ENCODE measurements around the gene PTPN12.

DNA sequence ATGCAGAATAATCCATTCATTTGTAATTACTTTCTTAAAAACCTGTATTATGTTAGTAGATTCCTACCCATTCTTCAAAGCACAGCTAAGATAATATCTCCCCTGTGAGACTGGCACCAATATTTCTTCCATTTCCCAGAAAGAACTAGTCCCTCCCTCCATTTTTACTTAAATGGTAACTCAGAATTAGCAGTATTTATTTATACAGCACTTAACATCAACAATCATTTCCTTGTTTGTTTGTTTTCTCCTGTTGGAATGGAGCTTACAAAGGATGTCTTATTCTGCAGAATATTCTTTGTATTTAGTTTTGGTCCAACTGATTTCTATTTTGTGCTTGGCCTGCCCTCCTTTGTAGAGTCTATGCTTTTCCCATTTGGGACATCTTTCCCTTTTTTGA is 32.1 kb upstream of the PTPN12 start:
- TF ChIP-seq, protein P1, sequence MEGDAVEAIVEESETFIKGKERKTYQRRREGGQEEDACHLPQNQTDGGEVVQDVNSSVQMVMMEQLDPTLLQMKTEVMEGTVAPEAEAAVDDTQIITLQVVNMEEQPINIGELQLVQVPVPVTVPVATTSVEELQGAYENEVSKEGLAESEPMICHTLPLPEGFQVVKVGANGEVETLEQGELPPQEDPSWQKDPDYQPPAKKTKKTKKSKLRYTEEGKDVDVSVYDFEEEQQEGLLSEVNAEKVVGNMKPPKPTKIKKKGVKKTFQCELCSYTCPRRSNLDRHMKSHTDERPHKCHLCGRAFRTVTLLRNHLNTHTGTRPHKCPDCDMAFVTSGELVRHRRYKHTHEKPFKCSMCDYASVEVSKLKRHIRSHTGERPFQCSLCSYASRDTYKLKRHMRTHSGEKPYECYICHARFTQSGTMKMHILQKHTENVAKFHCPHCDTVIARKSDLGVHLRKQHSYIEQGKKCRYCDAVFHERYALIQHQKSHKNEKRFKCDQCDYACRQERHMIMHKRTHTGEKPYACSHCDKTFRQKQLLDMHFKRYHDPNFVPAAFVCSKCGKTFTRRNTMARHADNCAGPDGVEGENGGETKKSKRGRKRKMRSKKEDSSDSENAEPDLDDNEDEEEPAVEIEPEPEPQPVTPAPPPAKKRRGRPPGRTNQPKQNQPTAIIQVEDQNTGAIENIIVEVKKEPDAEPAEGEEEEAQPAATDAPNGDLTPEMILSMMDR (IDR thresholded peaks at IDR 0.05) = no peak
- TF ChIP-seq POLR2AphosphoS5 (IDR thresholded peaks at IDR 0.05; ENCODE audit: low read depth, low read length) (no peak), SIN3A (IDR thresholded peaks at IDR 0.05; ENCODE audit: borderline replicate concordance, insufficient read depth, low read depth, low read length) (no peak)
- TF ChIP-seq, protein P2, sequence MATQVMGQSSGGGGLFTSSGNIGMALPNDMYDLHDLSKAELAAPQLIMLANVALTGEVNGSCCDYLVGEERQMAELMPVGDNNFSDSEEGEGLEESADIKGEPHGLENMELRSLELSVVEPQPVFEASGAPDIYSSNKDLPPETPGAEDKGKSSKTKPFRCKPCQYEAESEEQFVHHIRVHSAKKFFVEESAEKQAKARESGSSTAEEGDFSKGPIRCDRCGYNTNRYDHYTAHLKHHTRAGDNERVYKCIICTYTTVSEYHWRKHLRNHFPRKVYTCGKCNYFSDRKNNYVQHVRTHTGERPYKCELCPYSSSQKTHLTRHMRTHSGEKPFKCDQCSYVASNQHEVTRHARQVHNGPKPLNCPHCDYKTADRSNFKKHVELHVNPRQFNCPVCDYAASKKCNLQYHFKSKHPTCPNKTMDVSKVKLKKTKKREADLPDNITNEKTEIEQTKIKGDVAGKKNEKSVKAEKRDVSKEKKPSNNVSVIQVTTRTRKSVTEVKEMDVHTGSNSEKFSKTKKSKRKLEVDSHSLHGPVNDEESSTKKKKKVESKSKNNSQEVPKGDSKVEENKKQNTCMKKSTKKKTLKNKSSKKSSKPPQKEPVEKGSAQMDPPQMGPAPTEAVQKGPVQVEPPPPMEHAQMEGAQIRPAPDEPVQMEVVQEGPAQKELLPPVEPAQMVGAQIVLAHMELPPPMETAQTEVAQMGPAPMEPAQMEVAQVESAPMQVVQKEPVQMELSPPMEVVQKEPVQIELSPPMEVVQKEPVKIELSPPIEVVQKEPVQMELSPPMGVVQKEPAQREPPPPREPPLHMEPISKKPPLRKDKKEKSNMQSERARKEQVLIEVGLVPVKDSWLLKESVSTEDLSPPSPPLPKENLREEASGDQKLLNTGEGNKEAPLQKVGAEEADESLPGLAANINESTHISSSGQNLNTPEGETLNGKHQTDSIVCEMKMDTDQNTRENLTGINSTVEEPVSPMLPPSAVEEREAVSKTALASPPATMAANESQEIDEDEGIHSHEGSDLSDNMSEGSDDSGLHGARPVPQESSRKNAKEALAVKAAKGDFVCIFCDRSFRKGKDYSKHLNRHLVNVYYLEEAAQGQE (IDR thresholded peaks at IDR 0.05; ENCODE audit: insufficient read depth in 1 of 2, low read depth in 2 of 2, low read length in 1 of 2) = no peak

Data from Panc1 (cell line).